ENCODE data around the gene ASH1L.

DNA sequence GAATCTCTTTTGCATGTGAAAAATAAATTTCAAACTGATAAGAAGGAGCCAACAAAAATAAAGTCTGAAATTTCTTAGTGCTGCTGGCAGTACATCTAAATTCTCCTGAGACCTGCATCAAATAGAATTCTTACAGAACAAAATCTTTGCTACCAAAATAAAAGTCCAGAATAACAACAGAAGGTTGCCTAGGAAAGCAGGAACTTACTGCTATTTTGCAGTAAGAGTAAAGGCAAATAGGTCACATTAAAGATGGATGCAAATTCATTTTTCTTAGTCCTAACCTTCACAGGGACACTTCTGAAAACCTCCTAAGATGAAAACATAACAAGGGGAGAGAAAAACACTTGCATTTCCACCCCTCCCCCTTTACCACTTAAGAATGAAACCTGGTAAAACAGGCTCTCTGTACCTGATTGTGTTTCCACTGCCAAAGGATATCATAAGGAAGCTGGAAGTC lies 182.9 kb downstream of the ASH1L start:
- TF ChIP-seq ETS1 (IDR thresholded peaks at IDR 0.05) (no peak), CTCF (conservative IDR thresholded peaks at IDR 0.05; ENCODE audit: low read depth in 2 of 2) (no peak), EZH2 (IDR thresholded peaks at IDR 0.05; ENCODE audit: low read depth, unreplicated experiment) (no peak), EZH2phosphoT487 (IDR thresholded peaks at IDR 0.05; ENCODE audit: unreplicated experiment) (no peak), POLR2AphosphoS5 (IDR thresholded peaks at IDR 0.05; ENCODE audit: low read depth) (no peak), CREB1 (CRISPR knock-in tag; IDR thresholded peaks at IDR 0.05; ENCODE audit: low read depth) (no peak), JUNB (IDR thresholded peaks at IDR 0.05; ENCODE audit: unreplicated experiment) (no peak), STAT1 (IDR thresholded peaks at IDR 0.05; ENCODE audit: unreplicated experiment) (no peak), ZNF114 (CRISPR knock-in tag; IDR thresholded peaks at IDR 0.05) (no peak), NANOG (IDR thresholded peaks at IDR 0.05; ENCODE audit: borderline replicate concordance) (no peak), ZNF331 (CRISPR knock-in tag; IDR thresholded peaks at IDR 0.05; ENCODE audit: low read depth) (no peak)
- TF ChIP-seq, protein P1, sequence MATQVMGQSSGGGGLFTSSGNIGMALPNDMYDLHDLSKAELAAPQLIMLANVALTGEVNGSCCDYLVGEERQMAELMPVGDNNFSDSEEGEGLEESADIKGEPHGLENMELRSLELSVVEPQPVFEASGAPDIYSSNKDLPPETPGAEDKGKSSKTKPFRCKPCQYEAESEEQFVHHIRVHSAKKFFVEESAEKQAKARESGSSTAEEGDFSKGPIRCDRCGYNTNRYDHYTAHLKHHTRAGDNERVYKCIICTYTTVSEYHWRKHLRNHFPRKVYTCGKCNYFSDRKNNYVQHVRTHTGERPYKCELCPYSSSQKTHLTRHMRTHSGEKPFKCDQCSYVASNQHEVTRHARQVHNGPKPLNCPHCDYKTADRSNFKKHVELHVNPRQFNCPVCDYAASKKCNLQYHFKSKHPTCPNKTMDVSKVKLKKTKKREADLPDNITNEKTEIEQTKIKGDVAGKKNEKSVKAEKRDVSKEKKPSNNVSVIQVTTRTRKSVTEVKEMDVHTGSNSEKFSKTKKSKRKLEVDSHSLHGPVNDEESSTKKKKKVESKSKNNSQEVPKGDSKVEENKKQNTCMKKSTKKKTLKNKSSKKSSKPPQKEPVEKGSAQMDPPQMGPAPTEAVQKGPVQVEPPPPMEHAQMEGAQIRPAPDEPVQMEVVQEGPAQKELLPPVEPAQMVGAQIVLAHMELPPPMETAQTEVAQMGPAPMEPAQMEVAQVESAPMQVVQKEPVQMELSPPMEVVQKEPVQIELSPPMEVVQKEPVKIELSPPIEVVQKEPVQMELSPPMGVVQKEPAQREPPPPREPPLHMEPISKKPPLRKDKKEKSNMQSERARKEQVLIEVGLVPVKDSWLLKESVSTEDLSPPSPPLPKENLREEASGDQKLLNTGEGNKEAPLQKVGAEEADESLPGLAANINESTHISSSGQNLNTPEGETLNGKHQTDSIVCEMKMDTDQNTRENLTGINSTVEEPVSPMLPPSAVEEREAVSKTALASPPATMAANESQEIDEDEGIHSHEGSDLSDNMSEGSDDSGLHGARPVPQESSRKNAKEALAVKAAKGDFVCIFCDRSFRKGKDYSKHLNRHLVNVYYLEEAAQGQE (IDR thresholded peaks at IDR 0.05; ENCODE audit: unreplicated experiment): no peak
- TF ChIP-seq, protein P2, sequence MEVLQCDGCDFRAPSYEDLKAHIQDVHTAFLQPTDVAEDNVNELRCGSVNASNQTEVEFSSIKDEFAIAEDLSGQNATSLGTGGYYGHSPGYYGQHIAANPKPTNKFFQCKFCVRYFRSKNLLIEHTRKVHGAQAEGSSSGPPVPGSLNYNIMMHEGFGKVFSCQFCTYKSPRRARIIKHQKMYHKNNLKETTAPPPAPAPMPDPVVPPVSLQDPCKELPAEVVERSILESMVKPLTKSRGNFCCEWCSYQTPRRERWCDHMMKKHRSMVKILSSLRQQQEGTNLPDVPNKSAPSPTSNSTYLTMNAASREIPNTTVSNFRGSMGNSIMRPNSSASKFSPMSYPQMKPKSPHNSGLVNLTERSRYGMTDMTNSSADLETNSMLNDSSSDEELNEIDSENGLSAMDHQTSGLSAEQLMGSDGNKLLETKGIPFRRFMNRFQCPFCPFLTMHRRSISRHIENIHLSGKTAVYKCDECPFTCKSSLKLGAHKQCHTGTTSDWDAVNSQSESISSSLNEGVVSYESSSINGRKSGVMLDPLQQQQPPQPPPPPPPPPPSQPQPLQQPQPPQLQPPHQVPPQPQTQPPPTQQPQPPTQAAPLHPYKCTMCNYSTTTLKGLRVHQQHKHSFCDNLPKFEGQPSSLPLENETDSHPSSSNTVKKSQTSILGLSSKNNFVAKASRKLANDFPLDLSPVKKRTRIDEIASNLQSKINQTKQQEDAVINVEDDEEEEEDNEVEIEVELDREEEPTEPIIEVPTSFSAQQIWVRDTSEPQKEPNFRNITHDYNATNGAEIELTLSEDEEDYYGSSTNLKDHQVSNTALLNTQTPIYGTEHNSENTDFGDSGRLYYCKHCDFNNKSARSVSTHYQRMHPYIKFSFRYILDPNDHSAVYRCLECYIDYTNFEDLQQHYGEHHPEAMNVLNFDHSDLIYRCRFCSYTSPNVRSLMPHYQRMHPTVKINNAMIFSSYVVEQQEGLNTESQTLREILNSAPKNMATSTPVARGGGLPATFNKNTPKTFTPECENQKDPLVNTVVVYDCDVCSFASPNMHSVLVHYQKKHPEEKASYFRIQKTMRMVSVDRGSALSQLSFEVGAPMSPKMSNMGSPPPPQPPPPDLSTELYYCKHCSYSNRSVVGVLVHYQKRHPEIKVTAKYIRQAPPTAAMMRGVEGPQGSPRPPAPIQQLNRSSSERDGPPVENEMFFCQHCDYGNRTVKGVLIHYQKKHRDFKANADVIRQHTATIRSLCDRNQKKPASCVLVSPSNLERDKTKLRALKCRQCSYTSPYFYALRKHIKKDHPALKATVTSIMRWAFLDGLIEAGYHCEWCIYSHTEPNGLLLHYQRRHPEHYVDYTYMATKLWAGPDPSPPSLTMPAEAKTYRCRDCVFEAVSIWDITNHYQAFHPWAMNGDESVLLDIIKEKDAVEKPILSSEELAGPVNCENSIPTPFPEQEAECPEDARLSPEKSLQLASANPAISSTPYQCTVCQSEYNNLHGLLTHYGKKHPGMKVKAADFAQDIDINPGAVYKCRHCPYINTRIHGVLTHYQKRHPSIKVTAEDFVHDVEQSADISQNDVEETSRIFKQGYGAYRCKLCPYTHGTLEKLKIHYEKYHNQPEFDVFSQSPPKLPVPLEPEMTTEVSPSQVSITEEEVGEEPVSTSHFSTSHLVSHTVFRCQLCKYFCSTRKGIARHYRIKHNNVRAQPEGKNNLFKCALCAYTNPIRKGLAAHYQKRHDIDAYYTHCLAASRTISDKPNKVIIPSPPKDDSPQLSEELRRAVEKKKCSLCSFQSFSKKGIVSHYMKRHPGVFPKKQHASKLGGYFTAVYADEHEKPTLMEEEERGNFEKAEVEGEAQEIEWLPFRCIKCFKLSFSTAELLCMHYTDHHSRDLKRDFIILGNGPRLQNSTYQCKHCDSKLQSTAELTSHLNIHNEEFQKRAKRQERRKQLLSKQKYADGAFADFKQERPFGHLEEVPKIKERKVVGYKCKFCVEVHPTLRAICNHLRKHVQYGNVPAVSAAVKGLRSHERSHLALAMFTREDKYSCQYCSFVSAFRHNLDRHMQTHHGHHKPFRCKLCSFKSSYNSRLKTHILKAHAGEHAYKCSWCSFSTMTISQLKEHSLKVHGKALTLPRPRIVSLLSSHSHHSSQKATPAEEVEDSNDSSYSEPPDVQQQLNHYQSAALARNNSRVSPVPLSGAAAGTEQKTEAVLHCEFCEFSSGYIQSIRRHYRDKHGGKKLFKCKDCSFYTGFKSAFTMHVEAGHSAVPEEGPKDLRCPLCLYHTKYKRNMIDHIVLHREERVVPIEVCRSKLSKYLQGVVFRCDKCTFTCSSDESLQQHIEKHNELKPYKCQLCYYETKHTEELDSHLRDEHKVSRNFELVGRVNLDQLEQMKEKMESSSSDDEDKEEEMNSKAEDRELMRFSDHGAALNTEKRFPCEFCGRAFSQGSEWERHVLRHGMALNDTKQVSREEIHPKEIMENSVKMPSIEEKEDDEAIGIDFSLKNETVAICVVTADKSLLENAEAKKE (CRISPR knock-in tag; IDR thresholded peaks at IDR 0.05): no peak

Measured in GM23338 (cell line).